ENCODE results near the gene PTPRM. TPM values are rescaled to one million over a fixed set of nuclear protein-coding genes. Genes with fewer than 3 reads are reported as not detected.

The PTPRM gene
- total and polyA plus RNA-seq, 5 donors from 2014 or later, result 1.1 to 4.6 (median 3.6) TPM

- H3K36me3 ChIP-seq (ENCODE audit: control insufficient read depth, insufficient read depth, low read length), result no peaks in the 10 kb centered on the region
- no peaks in the 10 kb centered on the region for H3K4me1 ChIP-seq (ENCODE audit: control insufficient read depth, insufficient read depth, low read length, poor library complexity, severe bottlenecking)
- Mint-ChIP-seq H3K4me1 (no peaks in the 10 kb centered on the region), H3K9me3 (peaks cover 0 to 7% (median 2%) of the 10 kb centered on the region in 7 donors), H3K4me3 (no peak overlapping the region), H3K27ac (no peak overlapping the region), H3K36me3 (no peaks in the 10 kb centered on the region), H3K27me3 (no peaks in the 10 kb centered on the region)
- H3K27me3 ChIP-seq (ENCODE audit: control insufficient read depth, insufficient read depth, low read length), result no peaks in the 10 kb centered on the region
- DNase-seq (no peak), ATAC-seq (ENCODE audit: low read depth in 2 of 2) (no peak)
- H3K4me3 ChIP-seq (ENCODE audit: low read depth, low read length), result no peak overlapping the region
- H3K9me3 ChIP-seq (ENCODE audit: control insufficient read depth in 2 of 2, low read length in 2 of 2), result no peaks in the 10 kb centered on the region
- no peak overlapping the region for H3K27ac ChIP-seq (ENCODE audit: insufficient read depth, low read length, poor library complexity, severe bottlenecking)
Measured at GRCh38 chr18:7657937-7658336, 90.8 kb downstream of the PTPRM start.

GRCh38 chr18:7658701-7659100 is 91.6 kb downstream of the PTPRM start:
- Histone ChIP-seq H3K4me3 (ENCODE audit: low read depth, low read length) (no peak overlapping the region), H3K27me3 (ENCODE audit: control insufficient read depth, insufficient read depth, low read length) (no peaks in the 10 kb centered on the region), H3K9me3 (ENCODE audit: control insufficient read depth in 2 of 2, low read length in 2 of 2) (no peaks in the 10 kb centered on the region), H3K36me3 (ENCODE audit: control insufficient read depth, insufficient read depth, low read length) (no peaks in the 10 kb centered on the region), H3K27ac (ENCODE audit: insufficient read depth, low read length, poor library complexity, severe bottlenecking) (no peak overlapping the region), H3K4me1 (ENCODE audit: control insufficient read depth, insufficient read depth, low read length, poor library complexity, severe bottlenecking) (no peaks in the 10 kb centered on the region)
- Mint-ChIP-seq H3K4me3 (no peak overlapping the region), H3K4me1 (no peaks in the 10 kb centered on the region), H3K9me3 (peaks cover 0 to 5% (median 0%) of the 10 kb centered on the region in 7 donors), H3K36me3 (no peaks in the 10 kb centered on the region), H3K27me3 (no peaks in the 10 kb centered on the region), H3K27ac (no peak overlapping the region)
- DNase-seq (no peak), ATAC-seq (ENCODE audit: low read depth in 2 of 2) (no peak)

DNA sequence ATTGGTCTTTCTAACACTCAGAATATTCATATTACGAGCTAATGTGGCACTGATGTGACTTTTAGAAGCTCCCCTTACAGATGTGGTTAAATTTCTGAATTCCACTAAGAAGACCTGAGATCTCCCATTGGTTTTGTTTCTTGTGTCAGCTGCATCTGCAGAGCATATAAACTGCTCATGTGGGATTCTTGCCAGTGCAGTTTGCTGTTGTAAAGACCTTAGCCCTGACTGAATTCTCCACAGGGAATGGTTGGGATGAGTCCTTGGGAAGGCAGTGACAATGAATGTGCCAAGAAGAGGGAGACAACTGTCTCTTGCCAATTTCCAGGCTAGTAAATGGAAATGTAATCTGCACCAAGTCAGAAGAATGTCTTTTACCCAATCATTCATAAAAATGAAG is 94.1 kb downstream of the PTPRM start:
- no peak for ATAC-seq (ENCODE audit: low read depth in 2 of 2)
- no peaks in the 10 kb centered on the region for H3K36me3 ChIP-seq (ENCODE audit: control insufficient read depth, insufficient read depth, low read length)
- no peak overlapping the region for H3K27ac ChIP-seq (ENCODE audit: insufficient read depth, low read length, poor library complexity, severe bottlenecking)
- no peak overlapping the region for H3K27ac Mint-ChIP-seq
- no peaks in the 10 kb centered on the region for H3K4me1 Mint-ChIP-seq
- no peak overlapping the region for H3K4me3 Mint-ChIP-seq
- no peak overlapping the region for H3K4me3 ChIP-seq (ENCODE audit: low read depth, low read length)
- H3K4me1 ChIP-seq (ENCODE audit: control insufficient read depth, insufficient read depth, low read length, poor library complexity, severe bottlenecking), result no peaks in the 10 kb centered on the region
- no peaks in the 10 kb centered on the region for H3K36me3 Mint-ChIP-seq
- H3K9me3 Mint-ChIP-seq, result peaks cover 0 to 2% (median 0%) of the 10 kb centered on the region in 7 donors
- DNase-seq, result no peak
- H3K27me3 Mint-ChIP-seq, result no peaks in the 10 kb centered on the region
- no peaks in the 10 kb centered on the region for H3K9me3 ChIP-seq (ENCODE audit: control insufficient read depth in 2 of 2, low read length in 2 of 2)
- no peaks in the 10 kb centered on the region for H3K27me3 ChIP-seq (ENCODE audit: control insufficient read depth, insufficient read depth, low read length)

DNA sequence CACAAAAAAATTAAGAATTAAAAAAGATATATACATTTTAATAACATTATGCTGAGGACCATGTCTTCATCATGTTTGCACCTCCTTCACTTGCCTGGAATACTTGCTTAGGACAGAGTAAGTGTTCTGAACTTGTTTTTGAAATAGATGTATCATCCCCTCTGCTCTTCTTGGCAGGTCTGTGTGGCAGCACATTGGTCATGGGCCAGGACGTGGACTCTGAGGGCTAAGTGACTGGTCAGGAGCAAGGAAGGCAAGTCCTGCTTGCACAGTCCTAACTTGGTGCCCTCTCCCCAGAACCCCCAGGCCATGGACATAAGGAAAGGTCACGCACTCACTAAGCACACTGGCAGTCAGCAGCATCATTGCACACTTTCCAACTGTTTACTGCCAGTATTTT is 95.8 kb downstream of the PTPRM start:
- no peak for ATAC-seq (ENCODE audit: low read depth in 2 of 2)
- Histone ChIP-seq H3K4me3 (ENCODE audit: low read depth, low read length) (no peak overlapping the region), H3K27ac (ENCODE audit: insufficient read depth, low read length, poor library complexity, severe bottlenecking) (no peak overlapping the region), H3K9me3 (ENCODE audit: control insufficient read depth in 2 of 2, low read length in 2 of 2) (no peaks in the 10 kb centered on the region), H3K36me3 (ENCODE audit: control insufficient read depth, insufficient read depth, low read length) (no peaks in the 10 kb centered on the region), H3K4me1 (ENCODE audit: control insufficient read depth, insufficient read depth, low read length, poor library complexity, severe bottlenecking) (no peaks in the 10 kb centered on the region), H3K27me3 (ENCODE audit: control insufficient read depth, insufficient read depth, low read length) (no peaks in the 10 kb centered on the region)
- Mint-ChIP-seq H3K4me1 (no peaks in the 10 kb centered on the region), H3K27me3 (no peaks in the 10 kb centered on the region), H3K27ac (no peak overlapping the region), H3K4me3 (no peak overlapping the region), H3K9me3 (no peaks in the 10 kb centered on the region), H3K36me3 (no peaks in the 10 kb centered on the region)
- no peak for DNase-seq

DNA sequence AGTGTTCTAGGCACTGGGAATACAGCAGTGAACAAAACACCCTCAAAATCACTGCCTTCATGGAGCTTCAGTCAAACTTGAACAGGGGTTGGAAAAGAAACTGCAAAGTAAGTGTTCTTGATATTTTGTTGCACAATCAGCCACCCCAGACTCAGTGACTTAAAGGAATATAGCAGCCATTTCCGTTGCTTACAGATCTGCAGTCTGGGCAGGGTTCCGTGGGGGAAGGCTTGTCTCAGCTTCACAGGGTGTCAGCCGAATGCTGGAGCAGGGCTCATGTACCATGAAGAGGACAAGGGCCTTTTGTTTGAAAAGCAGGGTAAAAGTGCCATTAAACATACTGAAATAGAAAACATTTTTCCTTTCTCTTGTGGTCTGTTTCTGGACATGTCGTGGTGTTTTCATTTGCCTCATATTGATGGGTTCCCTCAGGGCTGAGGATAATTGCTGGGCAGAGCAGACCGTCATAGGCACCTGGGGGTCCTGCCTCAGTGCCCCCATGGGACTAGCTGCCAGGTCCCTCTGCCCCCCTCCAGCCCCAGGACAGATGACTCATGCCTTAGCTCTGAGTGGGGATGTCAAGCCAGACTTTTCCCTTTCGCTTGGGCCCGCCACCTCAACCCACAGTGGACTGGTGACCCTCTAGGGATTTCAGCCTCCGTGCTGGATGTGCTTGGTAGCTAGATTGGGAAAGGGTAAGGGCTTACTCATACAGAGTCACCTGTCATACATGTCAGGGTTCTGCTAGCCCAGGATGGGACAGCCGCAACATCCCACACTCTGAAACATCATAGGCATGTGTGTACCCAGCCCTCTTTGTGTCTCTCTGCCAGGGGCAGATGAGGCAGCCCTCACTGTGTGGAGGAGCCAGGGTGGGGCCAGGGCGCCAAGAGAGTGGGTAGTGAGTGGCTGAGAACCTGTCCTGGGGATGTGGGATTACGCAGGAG is 96.5 kb downstream of the PTPRM start:
- Histone ChIP-seq H3K27ac (ENCODE audit: insufficient read depth, low read length, poor library complexity, severe bottlenecking) (no peak overlapping the region), H3K36me3 (ENCODE audit: control insufficient read depth, insufficient read depth, low read length) (no peaks in the 10 kb centered on the region), H3K4me1 (ENCODE audit: control insufficient read depth, insufficient read depth, low read length, poor library complexity, severe bottlenecking) (no peaks in the 10 kb centered on the region), H3K9me3 (ENCODE audit: control insufficient read depth in 2 of 2, low read length in 2 of 2) (no peaks in the 10 kb centered on the region), H3K4me3 (ENCODE audit: low read depth, low read length) (no peak overlapping the region), H3K27me3 (ENCODE audit: control insufficient read depth, insufficient read depth, low read length) (no peaks in the 10 kb centered on the region)
- Mint-ChIP-seq H3K27ac (no peak overlapping the region), H3K4me3 (no peak overlapping the region), H3K4me1 (no peaks in the 10 kb centered on the region), H3K9me3 (no peaks in the 10 kb centered on the region), H3K27me3 (no peaks in the 10 kb centered on the region), H3K36me3 (no peaks in the 10 kb centered on the region)
- DNase-seq (no peak), ATAC-seq (ENCODE audit: low read depth in 2 of 2) (no peak)

DNA sequence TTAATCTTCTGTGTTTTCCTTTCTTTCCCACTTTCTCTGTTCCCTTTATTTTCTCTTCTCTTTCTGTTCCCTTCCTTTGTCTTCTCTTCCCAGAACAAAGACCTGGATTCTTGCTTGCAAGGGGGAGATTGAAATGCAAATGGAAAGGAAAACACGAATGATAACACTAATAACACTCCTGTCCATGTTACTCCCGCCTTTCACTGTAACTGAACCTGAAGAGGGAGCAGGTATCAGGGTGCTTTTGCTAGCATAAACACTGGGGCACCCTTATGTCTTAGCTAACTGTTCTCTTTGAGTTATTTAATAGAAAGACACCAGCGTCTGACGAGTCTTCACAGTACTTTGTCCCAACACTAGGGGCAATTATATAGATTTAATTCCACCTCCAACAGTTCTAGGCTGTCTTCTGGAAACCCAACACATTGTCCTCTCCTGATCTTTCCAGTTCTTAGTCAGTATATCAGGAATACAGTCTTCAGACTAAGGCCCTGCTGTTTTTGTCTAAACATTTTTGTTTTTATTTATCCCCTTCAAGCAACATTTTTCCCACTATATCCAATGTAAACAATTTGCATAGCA is 99.2 kb downstream of the PTPRM start:
- peak overlapping the region in 1 of 4 donors; percentile 68 for H3K4me3 Mint-ChIP-seq
- no peaks in the 10 kb centered on the region for H3K4me1 Mint-ChIP-seq
- H3K27me3 Mint-ChIP-seq, result no peaks in the 10 kb centered on the region

DNA sequence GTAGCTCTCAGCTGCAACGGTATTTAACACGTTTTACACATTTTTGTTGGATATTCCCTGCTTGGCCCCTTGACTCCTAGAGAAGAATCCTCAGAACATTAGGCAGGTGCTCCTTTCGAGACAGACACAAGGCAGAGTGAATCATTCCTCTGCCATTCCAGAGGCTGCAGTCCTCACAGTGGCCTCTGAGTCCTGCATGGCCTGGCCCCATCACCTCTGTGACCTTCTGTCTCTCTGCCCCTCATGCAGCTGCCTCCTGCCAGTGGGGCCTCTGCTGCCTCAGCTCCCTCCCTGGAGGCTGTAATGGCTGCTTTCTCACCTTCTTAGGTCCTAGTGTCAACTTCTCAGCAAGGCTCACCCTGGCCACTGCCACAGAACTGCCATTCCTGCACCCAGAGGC is 101.3 kb downstream of the PTPRM start:
- H3K36me3 ChIP-seq (ENCODE audit: control insufficient read depth, insufficient read depth, low read length), result no peaks in the 10 kb centered on the region
- H3K27ac ChIP-seq (ENCODE audit: insufficient read depth, low read length, poor library complexity, severe bottlenecking), result no peak overlapping the region
- Mint-ChIP-seq H3K4me1 (no peaks in the 10 kb centered on the region), H3K9me3 (peaks cover 0 to 2% (median 0%) of the 10 kb centered on the region in 7 donors), H3K27ac (no peak overlapping the region), H3K27me3 (no peaks in the 10 kb centered on the region), H3K36me3 (no peaks in the 10 kb centered on the region), H3K4me3 (no peak overlapping the region)
- H3K27me3 ChIP-seq (ENCODE audit: control insufficient read depth, insufficient read depth, low read length), result no peaks in the 10 kb centered on the region
- H3K4me1 ChIP-seq (ENCODE audit: control insufficient read depth, insufficient read depth, low read length, poor library complexity, severe bottlenecking), result no peaks in the 10 kb centered on the region
- ATAC-seq (ENCODE audit: low read depth in 2 of 2) (no peak), DNase-seq (no peak)
- H3K9me3 ChIP-seq (ENCODE audit: control insufficient read depth in 2 of 2, low read length in 2 of 2), result no peaks in the 10 kb centered on the region
- no peak overlapping the region for H3K4me3 ChIP-seq (ENCODE audit: low read depth, low read length)

More for the DNA sequence above, 99.2 kb downstream of the PTPRM start:
- no peaks in the 10 kb centered on the region for H3K4me1 ChIP-seq (ENCODE audit: control insufficient read depth, insufficient read depth, low read length, poor library complexity, severe bottlenecking)
- ATAC-seq (ENCODE audit: low read depth in 2 of 2) (no peak), DNase-seq (no peak)
- H3K4me3 ChIP-seq (ENCODE audit: low read depth, low read length), result no peak overlapping the region
- Mint-ChIP-seq H3K9me3 (no peaks in the 10 kb centered on the region), H3K27ac (no peak overlapping the region), H3K36me3 (no peaks in the 10 kb centered on the region)
- H3K36me3 ChIP-seq (ENCODE audit: control insufficient read depth, insufficient read depth, low read length), result no peaks in the 10 kb centered on the region
- no peaks in the 10 kb centered on the region for H3K27me3 ChIP-seq (ENCODE audit: control insufficient read depth, insufficient read depth, low read length)
- no peaks in the 10 kb centered on the region for H3K9me3 ChIP-seq (ENCODE audit: control insufficient read depth in 2 of 2, low read length in 2 of 2)
- H3K27ac ChIP-seq (ENCODE audit: insufficient read depth, low read length, poor library complexity, severe bottlenecking), result no peak overlapping the region
